Hepatocyte (in vitro differentiated cells): ENCODE data around the gene LCN1. TPM values are rescaled to one million over a fixed set of nuclear protein-coding genes. Genes with fewer than 3 reads are reported as not detected.

Experiments used
- DNase-seq: peaks from one replicate; pipeline ENCODE4 v3.0.0-alpha.2; 2016; ENCODE audit warnings: low spot score
- H2AFZ ChIP-seq: fragments of 200-600 bp; sonication (generic); 2 replicates; pipeline ENCODE4 v1.6.0; 2016; ENCODE audit warnings: antibody characterized with exemption, mild to moderate bottlenecking
- H3K27ac ChIP-seq: fragments of 200-600 bp; sonication (generic); 2 replicates; pipeline ENCODE4 v1.5.1; 2016; ENCODE audit warnings: mild to moderate bottlenecking
- H3K27me3 ChIP-seq: fragments of 200-600 bp; sonication (generic); 2 replicates; pipeline ENCODE4 v1.6.1; 2016
- H3K36me3 ChIP-seq: fragments of 200-600 bp; sonication (generic); replicated peaks from 2 replicates; pipeline ENCODE4 v1.5.1; 2016; ENCODE audit warnings: low read depth; ENCODE audit not compliant: insufficient read depth
- H3K4me1 ChIP-seq: fragments of 200-600 bp; sonication (generic); 2 replicates; pipeline ENCODE4 v1.5.1; 2016; ENCODE audit warnings: mild to moderate bottlenecking, moderate library complexity; ENCODE audit not compliant: insufficient read depth
- H3K4me2 ChIP-seq: fragments of 200-600 bp; sonication (generic); 2 replicates; pipeline ENCODE4 v1.6.0; 2016
- H3K4me3 ChIP-seq: fragments of 200-600 bp; sonication (generic); 2 replicates; pipeline ENCODE4 v1.5.1; 2016; ENCODE audit warnings: mild to moderate bottlenecking
- H3K79me2 ChIP-seq: fragments of 200-600 bp; sonication (generic); 2 replicates; pipeline ENCODE4 v1.6.0; 2017; ENCODE audit warnings: mild to moderate bottlenecking
- H3K9me2 ChIP-seq: fragments of 200-600 bp; sonication (generic); replicated peaks from 2 replicates; pipeline ENCODE4 v1.6.0; 2017; ENCODE audit warnings: mild to moderate bottlenecking; ENCODE audit not compliant: insufficient read depth
- H3K9me3 ChIP-seq: fragments of 200-600 bp; sonication (generic); 2 replicates; pipeline ENCODE4 v1.5.1; 2016; ENCODE audit warnings: low read depth, mild to moderate bottlenecking
- H4K20me1 ChIP-seq: fragments of 200-600 bp; sonication (generic); 2 replicates; pipeline ENCODE4 v1.6.0; 2016; ENCODE audit warnings: mild to moderate bottlenecking; ENCODE audit not compliant: insufficient read depth, poor library complexity, severe bottlenecking
- EZH2 ChIP-seq: fragments of 200-600 bp; sonication (generic); IDR thresholded peaks from 2 replicates; pipeline ENCODE4 v1.6.1; 2016; ENCODE audit warnings: antibody characterized with exemption, mild to moderate bottlenecking, borderline replicate concordance
- EZH2phosphoT487 ChIP-seq: fragments of 200-600 bp; sonication (generic); IDR thresholded peaks from one replicate; pipeline ENCODE4 v1.6.1; 2018; ENCODE audit warnings: antibody characterized with exemption, mild to moderate bottlenecking, low read depth, moderate library complexity; ENCODE audit not compliant: unreplicated experiment, severe bottlenecking
- WGBS: methylation state at CpG from one replicate; pipeline ENCODE4 v1.1.6; 2016; ENCODE audit warnings: low lambda C conversion rate; ENCODE audit errors: missing lambda C conversion rate; 5-methylcytosine and 5-hydroxymethylcytosine counted together
- polyA plus RNA-seq: library from polyadenylated mRNA; unstranded; fragments of >200 nt; fragmentation: Nextera tagmentation; extraction: Ambion mirVana; gene quantifications from 2 replicates; pipeline ENCODE4 v1.2.1, GENCODE V29; 2016
- total RNA-seq: library from RNA; depleted of rRNA; stranded (reverse); fragments of >200 nt; gene quantifications from 2 replicates; pipeline ENCODE4 v1.2.3, GENCODE V29; 2014
- TF ChIP-seq, protein P1 (sequence below): fragments of 200-600 bp; sonication (generic); IDR thresholded peaks from 2 replicates; pipeline ENCODE4 v1.5.1; 2016; ENCODE audit warnings: antibody characterized with exemption, mild to moderate bottlenecking; ENCODE audit not compliant: poor library complexity

Gene LCN1
- total and polyA plus RNA-seq, 2 experiments from 2014 or later = not detected

DNA sequence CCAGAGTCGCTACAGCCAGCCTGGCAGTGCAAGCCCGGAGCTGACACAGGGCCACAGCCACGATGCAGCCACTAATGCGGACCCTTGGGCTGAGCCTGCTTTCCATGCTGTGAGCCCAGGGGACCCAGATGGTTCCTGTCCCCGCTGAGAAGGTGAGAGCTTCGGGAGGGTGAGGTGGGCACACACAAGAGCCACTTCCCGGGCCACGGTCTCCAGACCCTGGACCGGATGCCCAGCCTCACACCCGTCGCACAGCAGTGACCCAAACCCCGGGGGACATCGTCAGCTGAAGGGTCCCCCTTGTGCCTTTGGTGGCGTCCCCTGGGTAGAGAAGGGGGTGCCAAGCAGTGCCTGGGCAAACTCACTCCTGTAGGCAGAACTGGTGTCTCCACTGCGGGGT, 53.7 kb downstream of the LCN1 start:
- WGBS = 94% methylated on average over 15 of the region's 15 CpGs

More for the DNA sequence above, 53.7 kb downstream of the LCN1 start:
- DNase-seq = no peak
- H4K20me1 ChIP-seq = no peaks in the 10 kb centered on the region
- TF ChIP-seq EZH2 (no peak), EZH2phosphoT487 (no peak)
- TF ChIP-seq, protein P1, sequence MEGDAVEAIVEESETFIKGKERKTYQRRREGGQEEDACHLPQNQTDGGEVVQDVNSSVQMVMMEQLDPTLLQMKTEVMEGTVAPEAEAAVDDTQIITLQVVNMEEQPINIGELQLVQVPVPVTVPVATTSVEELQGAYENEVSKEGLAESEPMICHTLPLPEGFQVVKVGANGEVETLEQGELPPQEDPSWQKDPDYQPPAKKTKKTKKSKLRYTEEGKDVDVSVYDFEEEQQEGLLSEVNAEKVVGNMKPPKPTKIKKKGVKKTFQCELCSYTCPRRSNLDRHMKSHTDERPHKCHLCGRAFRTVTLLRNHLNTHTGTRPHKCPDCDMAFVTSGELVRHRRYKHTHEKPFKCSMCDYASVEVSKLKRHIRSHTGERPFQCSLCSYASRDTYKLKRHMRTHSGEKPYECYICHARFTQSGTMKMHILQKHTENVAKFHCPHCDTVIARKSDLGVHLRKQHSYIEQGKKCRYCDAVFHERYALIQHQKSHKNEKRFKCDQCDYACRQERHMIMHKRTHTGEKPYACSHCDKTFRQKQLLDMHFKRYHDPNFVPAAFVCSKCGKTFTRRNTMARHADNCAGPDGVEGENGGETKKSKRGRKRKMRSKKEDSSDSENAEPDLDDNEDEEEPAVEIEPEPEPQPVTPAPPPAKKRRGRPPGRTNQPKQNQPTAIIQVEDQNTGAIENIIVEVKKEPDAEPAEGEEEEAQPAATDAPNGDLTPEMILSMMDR = no peak
- no peaks in the 10 kb centered on the region for H3K36me3 ChIP-seq
- H2AFZ ChIP-seq = no peak overlapping the region
- no peaks in the 10 kb centered on the region for H3K4me1 ChIP-seq
- H3K4me3 ChIP-seq = no peak overlapping the region
- H3K9me2 ChIP-seq = no peaks in the 10 kb centered on the region
- H3K4me2 ChIP-seq = no peak overlapping the region
- no peaks in the 10 kb centered on the region for H3K9me3 ChIP-seq
- no peaks in the 10 kb centered on the region for H3K79me2 ChIP-seq
- no peak overlapping the region for H3K27ac ChIP-seq
- no peaks in the 10 kb centered on the region for H3K27me3 ChIP-seq

Other genes with a start within 250 kb of the LCN1 start
- 12.5 and 15.6 TPM in 2 replicates for gene PPP1R26, start 41.7 kb upstream of the LCN1 start, total RNA-seq
- gene PPP1R26, start 41.7 kb upstream of the LCN1 start, polyA plus RNA-seq = 9.1 and 15.0 TPM in 2 replicates
- 22.4 and 28.0 TPM in 2 replicates for gene MRPS2, start 20.8 kb upstream of the LCN1 start, total RNA-seq
- 57.0 and 59.1 TPM in 2 replicates for gene MRPS2, start 20.8 kb upstream of the LCN1 start, polyA plus RNA-seq
- gene OBP2A, start 24.7 kb downstream of the LCN1 start, total RNA-seq = not detected in 2 replicates
- gene OBP2A, start 24.7 kb downstream of the LCN1 start, polyA plus RNA-seq = not detected in 2 replicates
- not detected in 2 replicates for gene PAEP, start 40.3 kb downstream of the LCN1 start, total RNA-seq
- 1.8 TPM in 1 of 2 replicates, not detected in the other for gene PAEP, start 40.3 kb downstream of the LCN1 start, polyA plus RNA-seq
- gene GLT6D1, start 118.1 kb downstream of the LCN1 start, total RNA-seq = 0.20 TPM in 2 replicates
- not detected in 2 replicates for gene GLT6D1, start 118.1 kb downstream of the LCN1 start, polyA plus RNA-seq
- 2.2 and 2.6 TPM in 2 replicates for gene LCN9, start 141.9 kb downstream of the LCN1 start, total RNA-seq
- 13.4 and 21.6 TPM in 2 replicates for gene LCN9, start 141.9 kb downstream of the LCN1 start, polyA plus RNA-seq
- gene SOHLH1, start 178.0 kb downstream of the LCN1 start, total RNA-seq = not detected in 2 replicates
- gene SOHLH1, start 178.0 kb downstream of the LCN1 start, polyA plus RNA-seq = not detected in 2 replicates
- gene KCNT1, start 180.7 kb downstream of the LCN1 start, total RNA-seq = 0.40 TPM in 1 of 2 replicates, not detected in the other
- gene KCNT1, start 180.7 kb downstream of the LCN1 start, polyA plus RNA-seq = 0.27 TPM in 1 of 2 replicates, not detected in the other